Spleen (tissue), 11 donors: Measurements from ENCODE around the gene ARSB. TPM values are rescaled to one million over a fixed set of nuclear protein-coding genes. Genes with fewer than 3 reads are reported as not detected.

Experiments
- DNase-seq: peaks from one replicate; pipeline ENCODE4 v3.0.0-alpha.2; 2020
- H3K27ac ChIP-seq, 8 donors: fragments of 200-600 bp; sonication (generic) in 7 of 8; 1 replicate in 4 of 8; 2 replicates in 4 of 8; pipeline versions ENCODE4 v1.5.0 to v1.8.0; 2016 to 2021; ENCODE audit warnings: inconsistent platforms in 4 of 8, mild to moderate bottlenecking in 4 of 8, moderate library complexity in 1 of 8
- H3K27me3 ChIP-seq, 7 donors: fragments of 200-600 bp; sonication (generic) in 6 of 7; replicated peaks in 1 of 7; 1 replicate in 4 of 7; 2 replicates in 3 of 7; pipeline versions ENCODE4 v1.5.0 to v1.8.0; 2016 to 2021; ENCODE audit warnings: inconsistent platforms in 3 of 7, mild to moderate bottlenecking in 1 of 7
- H3K36me3 ChIP-seq, 6 donors: fragments of 200-600 bp; sonication (generic) in 5 of 6; 1 replicate in 4 of 6; 2 replicates in 2 of 6; pipeline versions ENCODE4 v1.5.0 to v1.8.0; 2016 to 2021; ENCODE audit warnings: inconsistent platforms in 2 of 6
- H3K4me1 ChIP-seq, 6 donors: fragments of 200-600 bp; sonication (generic) in 5 of 6; 1 replicate in 3 of 6; 2 replicates in 3 of 6; pipeline versions ENCODE4 v1.5.0 to v1.8.0; 2016 to 2021; ENCODE audit warnings: inconsistent platforms in 3 of 6
- H3K4me3 ChIP-seq, 8 donors: fragments of 200-600 bp; sonication (generic) in 7 of 8; 1 replicate in 4 of 8; 2 replicates in 4 of 8; pipeline versions ENCODE4 v1.5.0 to v1.8.0; 2016 to 2021; ENCODE audit warnings: inconsistent platforms in 4 of 8, mild to moderate bottlenecking in 4 of 8, moderate library complexity in 2 of 8
- H3K9me3 ChIP-seq, 8 donors: fragments of 200-600 bp; sonication (generic) in 7 of 8; 1 replicate in 4 of 8; 2 replicates in 4 of 8; pipeline versions ENCODE4 v1.5.0 to v1.8.0; 2016 to 2021; ENCODE audit warnings: inconsistent platforms in 4 of 8
- POLR2A ChIP-seq, 3 donors: fragments of 450-650 bp; IDR thresholded peaks; one replicate each; pipeline ENCODE4 v1.5.1; 2017; ENCODE audit warnings: antibody characterized with exemption in 3 of 3, mild to moderate bottlenecking in 1 of 3
- POLR2AphosphoS5 ChIP-seq, 3 donors: sonication (generic); formaldehyde crosslinking; IDR thresholded peaks; one replicate each; pipeline ENCODE4 v1.5.1; 2017; ENCODE audit warnings: antibody characterized with exemption in 3 of 3
- WGBS, 5 donors: extraction: QIAGEN DNeasy Blood & Tissue Kit in 3 of 5; methylation state at CpG; one replicate each; pipeline versions ENCODE4 v1.1.5 to v1.1.7; 2013 to 2018; 5-methylcytosine and 5-hydroxymethylcytosine counted together
- intact Hi-C: fragments of 100-400 bp; cut with DNase I; formaldehyde crosslinking; loops from one replicate; pipeline ENCODE4 v1.15.0; 2023; ENCODE audit warnings: low total_unique reads
- polyA plus RNA-seq, 3 donors: library from polyadenylated mRNA; stranded (reverse); fragments of 200-250 nt; gene quantifications; one replicate each; pipeline ENCODE4 v1.2.1, GENCODE V29; 2013
- total RNA-seq, 7 donors: library from RNA; depleted of rRNA in 3 of 7; stranded (reverse); fragments of >200 nt in 3 of 7; fragmentation: NEBNext Ultra II Directional in 4 of 7; extraction: Animal tissue kit (Norgen Biotek cat#: 25700) in 4 of 7; gene quantifications; one replicate each; pipeline versions ENCODE4 v1.1.0 to v1.2.1, GENCODE V29; 2016 to 2021
- TF ChIP-seq, protein P1 (sequence below), 11 experiments: fragments of 200-600 bp in 7 of 11; fragments of 450-650 bp in 4 of 11; sonication (generic) in 4 of 11; IDR thresholded peaks in 8 of 11; conservative IDR thresholded peaks in 3 of 11; 1 replicate in 7 of 11; 2 replicates in 4 of 11; pipeline versions ENCODE4 v1.4.0 to v1.8.0; 2016 to 2021; ENCODE audit warnings: antibody characterized with exemption in 11 of 11, inconsistent platforms in 4 of 11, mild to moderate bottlenecking in 1 of 11
- donor health status: healthy with polysubstance abuse.
- donor health status: DM: no; HTN: no; CAD: no; lungs with moderate emphysema.
- donor health status: DM: no; HTN: no; CAD: no.
- donor health status: Bipolar disorder and iron deficiency.
- donor health status: healthy.
- donor health status: DM: no; HTN: no; CAD: no.
- donor health status: DM: yes; HTN: yes; CAD: no.

The ARSB gene
- total and polyA plus RNA-seq, 10 donors: 1.1 to 18.5 (median 11.1) TPM

DNA sequence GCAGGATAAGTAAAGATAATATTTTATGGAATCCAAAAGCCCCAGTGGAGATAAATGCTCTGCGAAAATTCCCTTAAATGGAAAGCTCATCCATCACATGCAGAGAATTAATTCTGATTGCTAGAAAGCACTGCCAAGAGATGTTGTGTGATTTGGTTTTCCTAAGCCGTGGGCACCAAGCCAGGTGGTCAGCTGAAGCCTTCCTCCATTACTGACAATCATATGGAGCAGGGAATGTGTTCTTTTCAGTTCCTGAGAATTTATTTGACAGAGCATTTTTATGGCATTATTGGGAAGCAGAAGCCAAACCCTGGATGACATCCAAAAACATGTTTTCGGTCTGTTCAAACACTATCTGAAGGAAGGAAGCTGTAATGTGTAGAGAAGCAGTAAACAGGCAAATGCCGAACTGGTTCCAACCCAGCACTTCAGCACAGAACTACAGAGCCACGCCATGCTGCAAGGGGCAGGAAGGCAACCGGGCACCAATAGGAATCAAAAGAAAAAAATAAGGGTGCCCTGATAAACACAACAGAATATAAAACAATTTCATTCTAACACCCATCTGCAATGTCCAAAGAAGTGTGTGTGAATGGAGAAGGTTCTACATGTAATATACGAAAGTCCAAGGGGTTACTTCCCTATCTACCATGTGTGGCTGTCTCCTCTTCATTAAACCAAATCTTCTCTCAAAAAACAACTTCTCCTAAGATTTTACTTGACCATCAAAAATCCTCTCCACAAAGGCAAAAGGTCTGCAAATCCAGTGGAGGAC, 12.3 kb downstream of the ARSB start:
- no peak overlapping the region for H3K4me3 ChIP-seq
- peak overlapping the region in 3 of 8 donors; percentile 2 to 35 (median 12) for H3K27ac ChIP-seq
- DNase-seq: no peak
- TF ChIP-seq POLR2AphosphoS5 (IDR thresholded peaks at IDR 0.05): no peak
- TF ChIP-seq POLR2A (IDR thresholded peaks at IDR 0.05): no peak
- TF ChIP-seq, protein P1, sequence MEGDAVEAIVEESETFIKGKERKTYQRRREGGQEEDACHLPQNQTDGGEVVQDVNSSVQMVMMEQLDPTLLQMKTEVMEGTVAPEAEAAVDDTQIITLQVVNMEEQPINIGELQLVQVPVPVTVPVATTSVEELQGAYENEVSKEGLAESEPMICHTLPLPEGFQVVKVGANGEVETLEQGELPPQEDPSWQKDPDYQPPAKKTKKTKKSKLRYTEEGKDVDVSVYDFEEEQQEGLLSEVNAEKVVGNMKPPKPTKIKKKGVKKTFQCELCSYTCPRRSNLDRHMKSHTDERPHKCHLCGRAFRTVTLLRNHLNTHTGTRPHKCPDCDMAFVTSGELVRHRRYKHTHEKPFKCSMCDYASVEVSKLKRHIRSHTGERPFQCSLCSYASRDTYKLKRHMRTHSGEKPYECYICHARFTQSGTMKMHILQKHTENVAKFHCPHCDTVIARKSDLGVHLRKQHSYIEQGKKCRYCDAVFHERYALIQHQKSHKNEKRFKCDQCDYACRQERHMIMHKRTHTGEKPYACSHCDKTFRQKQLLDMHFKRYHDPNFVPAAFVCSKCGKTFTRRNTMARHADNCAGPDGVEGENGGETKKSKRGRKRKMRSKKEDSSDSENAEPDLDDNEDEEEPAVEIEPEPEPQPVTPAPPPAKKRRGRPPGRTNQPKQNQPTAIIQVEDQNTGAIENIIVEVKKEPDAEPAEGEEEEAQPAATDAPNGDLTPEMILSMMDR (IDR thresholded peaks at IDR 0.05 in 8 of 11, conservative IDR thresholded peaks at IDR 0.05 in 3 of 11): no peak
- intact Hi-C loops: no loop called here
- peaks cover 0 to 11% (median 0%) of the 10 kb centered on the region in 6 donors for H3K36me3 ChIP-seq
- WGBS, 5 donors: 28 to 43% (median 35%) methylated on average over 7 of the region's 7 CpGs
- no peaks in the 10 kb centered on the region for H3K9me3 ChIP-seq
- H3K4me1 ChIP-seq: peaks cover 0 to 22% (median 5%) of the 10 kb centered on the region in 6 donors
- no peaks in the 10 kb centered on the region for H3K27me3 ChIP-seq

DNA sequence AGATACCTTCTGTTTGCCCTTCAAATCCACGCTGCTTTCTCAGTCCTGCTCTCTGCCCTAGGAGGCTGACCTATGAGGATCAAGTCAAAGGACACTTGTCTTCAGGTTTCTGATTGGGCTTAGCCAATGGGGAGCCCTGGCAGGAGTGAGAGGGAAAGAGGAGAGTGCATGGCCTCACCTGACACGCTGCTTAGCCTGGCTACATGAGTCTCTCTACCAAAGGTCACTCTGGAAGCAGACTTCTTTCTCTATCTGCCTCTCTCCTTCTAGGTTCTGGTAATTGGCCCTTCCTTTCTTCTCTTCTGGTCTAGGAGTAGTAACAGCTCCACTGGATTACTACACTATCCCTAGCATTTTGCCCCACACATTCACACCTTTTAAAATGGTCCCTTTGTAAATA, 13.1 kb downstream of the ARSB start:
- no peaks in the 10 kb centered on the region for H3K27me3 ChIP-seq
- WGBS, 5 donors: 50 to 93% (median 75%) methylated on average over 2 of the region's 2 CpGs
- DNase-seq: no peak
- TF ChIP-seq POLR2A (IDR thresholded peaks at IDR 0.05) (no peak), POLR2AphosphoS5 (IDR thresholded peaks at IDR 0.05) (no peak)
- TF ChIP-seq, protein P1 (IDR thresholded peaks at IDR 0.05 in 8 of 11, conservative IDR thresholded peaks at IDR 0.05 in 3 of 11): no peak
- no peaks in the 10 kb centered on the region for H3K9me3 ChIP-seq
- intact Hi-C loops: no loop called here
- H3K4me1 ChIP-seq: peaks cover 0 to 22% (median 2%) of the 10 kb centered on the region in 6 donors
- H3K4me3 ChIP-seq: no peak overlapping the region
- H3K27ac ChIP-seq: no peak overlapping the region
- peaks cover 0 to 20% (median 0%) of the 10 kb centered on the region in 6 donors for H3K36me3 ChIP-seq

DNA sequence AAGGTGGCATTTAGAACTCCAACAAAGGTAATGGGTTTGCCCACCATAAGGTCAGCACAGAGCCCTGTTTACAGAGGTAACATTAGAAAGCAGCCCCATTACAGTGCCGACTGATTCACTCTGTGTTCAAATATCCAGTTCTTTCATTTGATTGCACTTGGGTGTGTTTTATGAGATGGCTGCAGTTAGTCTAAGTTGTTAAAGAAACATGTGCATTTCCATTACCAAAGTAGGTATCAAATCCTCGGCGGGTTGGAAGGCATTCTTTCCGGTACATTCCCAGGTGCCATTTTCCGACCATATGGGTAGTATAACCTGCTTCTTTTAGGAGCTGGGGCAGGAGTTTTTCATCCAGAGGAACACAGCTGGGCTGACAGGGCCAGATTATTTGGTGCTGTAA, 16.3 kb downstream of the ARSB start:
- intact Hi-C loops: no loop called here
- H3K27me3 ChIP-seq: no peaks in the 10 kb centered on the region
- H3K9me3 ChIP-seq: no peaks in the 10 kb centered on the region
- no peak for TF ChIP-seq POLR2AphosphoS5 (IDR thresholded peaks at IDR 0.05)
- TF ChIP-seq, protein P1 (IDR thresholded peaks at IDR 0.05 in 8 of 11, conservative IDR thresholded peaks at IDR 0.05 in 3 of 11): no peak
- no peak for TF ChIP-seq POLR2A (IDR thresholded peaks at IDR 0.05)
- peaks cover 0 to 19% (median 2%) of the 10 kb centered on the region in 6 donors for H3K4me1 ChIP-seq
- WGBS, 5 donors: 94 to 99% (median 98%) methylated on average over 5 of the region's 5 CpGs
- DNase-seq: no peak
- H3K27ac ChIP-seq: no peak overlapping the region
- H3K4me3 ChIP-seq: no peak overlapping the region
- H3K36me3 ChIP-seq: peaks cover 0 to 29% (median 5%) of the 10 kb centered on the region in 6 donors

DNA sequence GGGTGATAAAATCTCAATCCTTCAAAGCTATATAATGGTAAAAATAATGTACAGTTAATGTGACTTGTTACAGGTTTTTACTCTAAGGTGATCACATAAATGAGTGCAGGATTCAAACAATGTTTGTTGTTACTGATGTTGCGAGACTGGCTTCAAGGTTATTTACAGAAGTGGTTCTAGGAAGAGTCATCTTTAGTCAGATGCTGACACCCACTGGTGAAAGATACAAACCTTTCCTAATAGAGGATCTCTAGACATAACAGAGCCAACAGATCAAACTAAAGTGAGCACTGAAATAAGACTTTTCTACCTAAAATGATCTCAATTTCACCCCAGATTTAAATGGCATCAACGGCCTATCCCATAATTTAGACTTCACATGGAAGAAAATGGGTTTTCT, 20.2 kb downstream of the ARSB start:
- no peaks in the 10 kb centered on the region for H3K9me3 ChIP-seq
- intact Hi-C loops: no loop called here
- H3K27ac ChIP-seq: no peak overlapping the region
- peaks cover 0 to 56% (median 13%) of the 10 kb centered on the region in 6 donors for H3K36me3 ChIP-seq
- H3K4me1 ChIP-seq: no peaks in the 10 kb centered on the region
- TF ChIP-seq POLR2A (IDR thresholded peaks at IDR 0.05) (no peak), POLR2AphosphoS5 (IDR thresholded peaks at IDR 0.05) (no peak)
- TF ChIP-seq, protein P1 (IDR thresholded peaks at IDR 0.05 in 8 of 11, conservative IDR thresholded peaks at IDR 0.05 in 3 of 11): peak in 10 of 11 experiments; percentile 17 to 51 (median 40)
- no peaks in the 10 kb centered on the region for H3K27me3 ChIP-seq
- WGBS, 5 donors: 66 to 85% (median 72%) methylated on average over 2 of the region's 2 CpGs
- DNase-seq: no peak
- H3K4me3 ChIP-seq: no peak overlapping the region
